Endothelial cell of umbilical vein (primary cell): ENCODE results near the gene GNG3.

Experiments
- CTCF ChIP-seq, 2 donors: IDR thresholded peaks; 1 replicate in 1 of 2; 2 replicates in 1 of 2; pipeline ENCODE4 v1.5.1; 2011; ENCODE audit warnings: low read length in 2 of 2, mild to moderate bottlenecking in 2 of 2, moderate library complexity in 2 of 2, control low read depth in 1 of 2, inconsistent platforms in 1 of 2, low read depth in 1 of 2; ENCODE audit not compliant: insufficient read depth in 1 of 2; ENCODE audit errors: extremely low read depth in 1 of 2
- POLR2A ChIP-seq: IDR thresholded peaks from 2 replicates; pipeline ENCODE4 v1.6.1; 2012; ENCODE audit warnings: low read depth, mild to moderate bottlenecking, control low read depth, low read length

- no peak for TF ChIP-seq CTCF (IDR thresholded peaks at IDR 0.05; ENCODE audit: extremely low read depth in 1 of 2, insufficient read depth in 1 of 2, low read depth in 1 of 2, low read length in 2 of 2)
- no peak for TF ChIP-seq POLR2A
Observed at GRCh38 chr11:62755086-62755615, 47.7 kb downstream of the GNG3 start.
